HEK293 (cell line): ENCODE data around the gene ARHGAP26.

Experiments used
- CTCF ChIP-seq: fragments of 450-650 bp; formaldehyde crosslinking; IDR thresholded peaks from 2 replicates; pipeline ENCODE4 v1.5.1; 2016; ENCODE audit warnings: missing biosample characterization, missing genetic modification characterization
- GLI2 ChIP-seq: fragments of 450-650 bp; formaldehyde crosslinking; IDR thresholded peaks from 2 replicates; pipeline ENCODE4; 2017; ENCODE audit warnings: missing biosample characterization, missing genetic modification characterization, low read depth, borderline replicate concordance
- KLF1 ChIP-seq: fragments of 450-650 bp; formaldehyde crosslinking; IDR thresholded peaks from 2 replicates; pipeline ENCODE4 v1.5.1; 2016; ENCODE audit warnings: missing biosample characterization, missing genetic modification characterization
- REPIN1 ChIP-seq: fragments of 450-650 bp; formaldehyde crosslinking; IDR thresholded peaks from 2 replicates; pipeline ENCODE4 v1.5.1; 2017; ENCODE audit warnings: missing biosample characterization, missing genetic modification characterization, low read depth
- SCRT2 ChIP-seq: fragments of 450-650 bp; formaldehyde crosslinking; IDR thresholded peaks from 2 replicates; pipeline ENCODE4 v1.5.1; 2016; ENCODE audit warnings: missing biosample characterization, missing genetic modification characterization
- ZBTB8A ChIP-seq: fragments of 450-650 bp; formaldehyde crosslinking; IDR thresholded peaks from 2 replicates; pipeline ENCODE4 v1.5.1; 2016; ENCODE audit warnings: missing biosample characterization, missing genetic modification characterization
- ZNF175 ChIP-seq: fragments of 450-650 bp; formaldehyde crosslinking; IDR thresholded peaks from 2 replicates; pipeline ENCODE4 v1.5.1; 2016; ENCODE audit warnings: missing biosample characterization, missing genetic modification characterization
- ZNF19 ChIP-seq: fragments of 450-650 bp; formaldehyde crosslinking; IDR thresholded peaks from 2 replicates; pipeline ENCODE4; 2016; ENCODE audit warnings: missing biosample characterization, missing genetic modification characterization, low read depth
- ZNF24 ChIP-seq: fragments of 450-650 bp; formaldehyde crosslinking; IDR thresholded peaks from 2 replicates; pipeline ENCODE4 v1.5.1; 2016; ENCODE audit warnings: missing biosample characterization, missing genetic modification characterization
- ZNF670 ChIP-seq: fragments of 450-650 bp; formaldehyde crosslinking; IDR thresholded peaks from 2 replicates; pipeline ENCODE4 v1.5.1; 2016; ENCODE audit warnings: missing biosample characterization, missing genetic modification characterization, low read depth
- ZSCAN23 ChIP-seq: fragments of 450-650 bp; formaldehyde crosslinking; IDR thresholded peaks from 2 replicates; pipeline ENCODE4 v1.5.1; 2016; ENCODE audit warnings: missing biosample characterization, missing genetic modification characterization
- ZXDB ChIP-seq: fragments of 450-650 bp; formaldehyde crosslinking; IDR thresholded peaks from 2 replicates; pipeline ENCODE4 v1.5.1; 2016; ENCODE audit warnings: missing biosample characterization, missing genetic modification characterization
- TF ChIP-seq, protein P1 (sequence below): fragments of 450-650 bp; formaldehyde crosslinking; IDR thresholded peaks from 2 replicates; pipeline ENCODE4 v1.5.1; 2016; ENCODE audit warnings: missing biosample characterization, missing genetic modification characterization
- TF ChIP-seq, protein P2 (sequence below): fragments of 450-650 bp; formaldehyde crosslinking; IDR thresholded peaks from 2 replicates; pipeline ENCODE4 v1.5.1; 2016; ENCODE audit warnings: missing biosample characterization, missing genetic modification characterization

DNA sequence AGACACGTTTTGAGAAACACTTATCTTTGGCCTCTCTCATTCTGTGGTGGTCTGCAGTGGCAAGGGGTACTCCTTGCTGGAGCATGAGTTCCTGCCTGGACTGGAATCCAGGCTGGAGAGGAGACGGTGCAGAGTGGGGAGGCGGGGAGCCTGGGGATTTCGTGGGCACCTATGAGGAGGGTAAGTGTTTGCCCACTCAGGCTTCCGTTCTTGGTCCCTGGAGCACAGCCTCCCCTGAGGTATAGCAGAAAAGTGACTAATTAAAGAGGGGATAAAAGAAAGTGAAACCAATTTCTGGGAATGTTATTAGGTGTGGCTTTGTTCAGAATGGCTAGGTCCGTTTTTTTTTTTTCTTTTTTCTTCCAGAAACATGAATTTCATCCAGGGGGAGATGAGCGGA, 90.8 kb downstream of the ARHGAP26 start:
- no peak for TF ChIP-seq CTCF (tag by site-specific recombination)
- no peak for TF ChIP-seq ZNF19
- TF ChIP-seq, protein P1, sequence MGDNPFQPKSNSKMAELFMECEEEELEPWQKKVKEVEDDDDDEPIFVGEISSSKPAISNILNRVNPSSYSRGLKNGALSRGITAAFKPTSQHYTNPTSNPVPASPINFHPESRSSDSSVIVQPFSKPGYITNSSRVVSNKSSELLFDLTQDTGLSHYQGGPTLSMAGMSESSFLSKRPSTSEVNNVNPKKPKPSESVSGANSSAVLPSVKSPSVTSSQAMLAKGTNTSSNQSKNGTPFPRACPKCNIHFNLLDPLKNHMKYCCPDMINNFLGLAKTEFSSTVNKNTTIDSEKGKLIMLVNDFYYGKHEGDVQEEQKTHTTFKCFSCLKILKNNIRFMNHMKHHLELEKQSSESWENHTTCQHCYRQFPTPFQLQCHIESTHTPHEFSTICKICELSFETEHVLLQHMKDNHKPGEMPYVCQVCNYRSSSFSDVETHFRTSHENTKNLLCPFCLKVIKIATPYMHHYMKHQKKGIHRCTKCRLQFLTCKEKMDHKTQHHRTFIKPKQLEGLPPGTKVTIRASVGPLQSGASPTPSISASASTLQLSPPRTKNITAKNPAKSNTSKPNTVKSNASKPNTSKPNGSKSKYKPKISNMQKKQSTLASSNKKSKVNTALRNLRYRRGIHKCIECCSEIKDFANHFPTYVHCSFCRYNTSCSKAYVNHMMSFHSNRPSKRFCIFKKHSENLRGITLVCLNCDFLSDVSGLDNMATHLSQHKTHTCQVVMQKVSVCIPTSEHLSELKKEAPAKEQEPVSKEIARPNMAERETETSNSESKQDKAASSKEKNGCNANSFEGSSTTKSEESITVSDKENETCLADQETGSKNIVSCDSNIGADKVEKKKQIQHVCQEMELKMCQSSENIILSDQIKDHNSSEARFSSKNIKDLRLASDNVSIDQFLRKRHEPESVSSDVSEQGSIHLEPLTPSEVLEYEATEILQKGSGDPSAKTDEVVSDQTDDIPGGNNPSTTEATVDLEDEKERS = no peak
- TF ChIP-seq KLF1 = no peak
- TF ChIP-seq, protein P2, sequence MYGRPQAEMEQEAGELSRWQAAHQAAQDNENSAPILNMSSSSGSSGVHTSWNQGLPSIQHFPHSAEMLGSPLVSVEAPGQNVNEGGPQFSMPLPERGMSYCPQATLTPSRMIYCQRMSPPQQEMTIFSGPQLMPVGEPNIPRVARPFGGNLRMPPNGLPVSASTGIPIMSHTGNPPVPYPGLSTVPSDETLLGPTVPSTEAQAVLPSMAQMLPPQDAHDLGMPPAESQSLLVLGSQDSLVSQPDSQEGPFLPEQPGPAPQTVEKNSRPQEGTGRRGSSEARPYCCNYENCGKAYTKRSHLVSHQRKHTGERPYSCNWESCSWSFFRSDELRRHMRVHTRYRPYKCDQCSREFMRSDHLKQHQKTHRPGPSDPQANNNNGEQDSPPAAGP (tag by site-specific recombination) = no peak
- TF ChIP-seq ZNF670 (tag by site-specific recombination) = no peak
- no peak for TF ChIP-seq ZNF175 (tag by site-specific recombination)
- no peak for TF ChIP-seq ZSCAN23
- TF ChIP-seq SCRT2 (tag by site-specific recombination) = no peak
- TF ChIP-seq ZBTB8A = no peak
- TF ChIP-seq ZNF24 (tag by site-specific recombination) = no peak
- no peak for TF ChIP-seq REPIN1
- TF ChIP-seq ZXDB (tag by site-specific recombination) = no peak
- no peak for TF ChIP-seq GLI2 (tag by site-specific recombination)
